D721Med (cell line): ENCODE results near the gene SGPL1.

Experiments used
- DNase-seq: peaks from one replicate; pipeline ENCODE4 v3.0.0; 2011; ENCODE audit warnings: low spot score; ENCODE audit not compliant: insufficient read length
- FAIRE-seq: peaks from 2 replicates; lab custom pipeline; 2011; peaks lifted over from hg19 to GRCh38; lab: Jason Lieb, UNC
- CTCF ChIP-seq: IDR thresholded peaks from 2 replicates; pipeline ENCODE4 v1.5.1; 2012; ENCODE audit warnings: mild to moderate bottlenecking, control low read depth; ENCODE audit not compliant: insufficient read depth; ENCODE audit errors: missing control alignments

Gene SGPL1

GRCh38 chr10:70864935-70865334 lies 49.2 kb downstream of the SGPL1 start:
- FAIRE-seq, result no peak

GRCh38 chr10:70866424-70866823 lies 50.7 kb downstream of the SGPL1 start:
- TF ChIP-seq CTCF, result no peak
- no peak for DNase-seq
- FAIRE-seq, result no peak

More at GRCh38 chr10:70864935-70865334, 49.2 kb downstream of the SGPL1 start:
- no peak for TF ChIP-seq CTCF
- no peak for DNase-seq

DNA sequence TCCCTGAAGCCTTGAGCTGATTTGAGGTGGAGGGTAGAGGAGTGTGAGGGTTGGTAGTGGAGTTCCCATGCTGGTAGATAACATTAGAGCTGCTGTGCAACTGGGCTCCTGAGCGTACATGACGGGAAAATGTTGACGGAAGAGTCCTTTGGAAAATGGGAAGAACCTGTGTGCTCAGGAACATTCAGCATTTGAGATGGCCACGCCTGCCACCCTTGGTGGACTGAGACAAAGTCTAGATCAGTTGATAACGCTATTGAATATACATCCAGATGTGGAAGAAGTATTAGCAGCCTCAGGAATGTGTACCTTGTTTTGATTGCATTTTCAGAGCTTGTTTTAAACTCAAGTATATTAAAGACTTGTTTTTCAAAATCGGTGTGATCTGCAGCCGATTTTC lies 56.5 kb downstream of the SGPL1 start:
- no peak for DNase-seq
- TF ChIP-seq CTCF, result no peak
- FAIRE-seq, result no peak

GRCh38 chr10:70874061-70874460 lies 58.3 kb downstream of the SGPL1 start:
- FAIRE-seq (no peak), DNase-seq (no peak)
- no peak for TF ChIP-seq CTCF

GRCh38 chr10:70879207-70879606 lies 63.5 kb downstream of the SGPL1 start:
- FAIRE-seq (no peak), DNase-seq (no peak)
- TF ChIP-seq CTCF, result no peak

DNA sequence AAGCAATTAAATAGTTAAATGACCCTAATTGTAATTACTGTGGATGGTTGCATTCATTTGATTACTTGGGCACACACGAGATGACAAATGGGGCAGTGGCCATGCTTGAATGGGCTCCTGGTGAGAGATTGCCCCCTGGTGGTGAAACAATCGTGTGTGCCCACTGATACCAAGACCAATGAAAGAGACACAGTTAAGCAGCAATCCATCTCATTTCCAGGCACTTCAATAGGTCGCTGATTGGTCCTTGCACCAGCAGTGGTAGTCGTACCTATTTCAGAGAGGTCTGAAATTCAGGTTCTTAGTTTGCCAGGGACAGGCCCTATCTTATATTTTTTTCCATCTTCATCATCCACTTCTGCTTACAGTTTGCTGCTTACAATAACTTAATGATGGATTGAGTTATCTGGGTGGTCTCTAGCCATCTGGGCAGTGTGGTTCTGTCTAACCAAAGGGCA lies 64.4 kb downstream of the SGPL1 start:
- FAIRE-seq (peak; percentile 46), DNase-seq (peak; percentile 57)
- TF ChIP-seq CTCF, result peak; percentile 89

GRCh38 chr10:70884741-70885140 lies 69.0 kb downstream of the SGPL1 start:
- TF ChIP-seq CTCF, result no peak
- DNase-seq, result no peak
- FAIRE-seq, result no peak
